CD4-positive, alpha-beta T cell treated with Interleukin-10 for 1 hour (primary cell): ENCODE measurements around the gene PRMT1.

Experiments
- DNase-seq: peaks from one replicate; pipeline ENCODE4 v3.0.0-alpha.2; 2020

The PRMT1 gene

DNA sequence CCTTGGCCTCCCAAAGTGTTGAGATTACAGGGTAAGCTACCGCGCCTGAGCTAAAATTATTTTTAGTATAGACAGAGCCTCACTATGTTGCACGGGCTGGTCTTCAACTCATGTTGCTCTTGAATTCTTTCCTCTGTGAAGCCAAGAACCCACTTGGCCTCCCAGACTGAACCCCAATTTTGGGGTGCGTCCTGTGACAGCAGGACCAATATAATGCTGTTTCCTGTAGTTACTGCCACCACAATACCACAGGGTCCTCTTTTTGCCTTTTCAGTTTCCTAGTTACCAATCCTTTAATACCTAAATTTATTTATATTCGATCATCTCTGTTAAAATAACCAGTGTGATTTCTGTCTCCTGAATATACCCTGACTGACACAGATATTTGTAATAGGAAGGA is 53.1 kb downstream of the PRMT1 start:
- DNase-seq, result no peak
